Stimulated activated CD4-positive, alpha-beta T cell treated with anti-CD3 and anti-CD28 coated beads, Interleukin-4, amount 100 ng/mL, for 48 hours (primary cell): ENCODE data around the gene UMODL1.
"Not testable (repeated sequence)": the region's sequence is repeated elsewhere in the genome, so short reads cannot be mapped to it uniquely, and the experiment has no call there.

Experiments used
- DNase-seq, 2 donors: peaks; one replicate each; pipeline ENCODE4 v3.0.0-alpha.2; 2020; ENCODE audit warnings: low read depth in 2 of 2

Gene UMODL1

GRCh38 chr21:42161956-42162681 is 91.0 kb downstream of the UMODL1 start:
- no peak for DNase-seq

DNA sequence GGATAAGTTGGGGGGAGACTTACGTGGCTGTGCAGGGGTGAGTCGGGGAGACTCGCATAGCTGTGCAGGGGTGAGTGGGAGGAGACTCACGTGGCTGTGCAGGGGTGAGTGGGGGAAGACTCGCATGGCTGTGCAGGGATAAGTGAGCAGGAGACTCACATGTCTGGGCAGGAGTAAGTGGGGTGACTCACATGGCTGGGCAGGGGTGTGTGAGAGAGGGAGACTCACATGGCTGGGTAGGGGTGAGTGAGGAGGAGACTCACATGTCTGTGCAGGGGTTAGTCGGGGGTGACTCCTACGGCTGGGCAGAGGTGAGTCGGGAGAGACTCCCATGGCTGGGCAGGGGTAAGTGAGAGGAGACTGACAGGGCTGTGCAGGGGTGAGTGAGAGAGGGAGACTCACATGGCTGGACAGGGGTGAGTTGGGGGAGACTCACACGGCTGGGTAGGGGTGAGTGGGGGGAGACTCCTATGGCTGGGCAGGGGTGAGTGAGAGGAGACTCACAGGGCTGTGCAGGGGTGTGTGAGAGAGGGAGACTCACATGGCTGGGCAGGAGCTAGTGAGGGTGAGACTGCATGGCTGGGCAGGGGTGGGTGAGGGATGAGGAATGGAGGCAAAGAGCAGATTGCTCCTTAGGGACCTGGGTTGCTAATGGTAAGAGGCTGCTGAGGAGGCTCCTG is 91.9 kb downstream of the UMODL1 start:
- DNase-seq = no peak

DNA sequence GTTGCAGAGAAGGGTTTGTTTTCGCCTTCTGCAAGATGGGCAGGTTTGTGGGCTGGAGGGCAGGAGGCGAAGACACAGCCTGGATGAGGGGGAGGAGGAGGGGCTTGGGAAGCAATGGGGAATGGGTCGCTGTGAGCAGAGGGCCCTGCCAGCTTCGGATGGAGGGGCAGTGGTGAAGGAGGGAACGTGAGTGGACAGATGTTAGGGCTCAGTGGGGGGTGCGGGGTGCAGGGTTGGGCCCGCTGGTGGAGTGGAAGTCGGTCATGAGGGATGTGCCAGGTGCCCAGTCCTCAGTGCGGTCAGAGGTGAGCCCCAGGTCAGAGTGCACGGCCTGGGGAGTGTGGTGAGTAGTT is 92.4 kb downstream of the UMODL1 start:
- DNase-seq = no peak

DNA sequence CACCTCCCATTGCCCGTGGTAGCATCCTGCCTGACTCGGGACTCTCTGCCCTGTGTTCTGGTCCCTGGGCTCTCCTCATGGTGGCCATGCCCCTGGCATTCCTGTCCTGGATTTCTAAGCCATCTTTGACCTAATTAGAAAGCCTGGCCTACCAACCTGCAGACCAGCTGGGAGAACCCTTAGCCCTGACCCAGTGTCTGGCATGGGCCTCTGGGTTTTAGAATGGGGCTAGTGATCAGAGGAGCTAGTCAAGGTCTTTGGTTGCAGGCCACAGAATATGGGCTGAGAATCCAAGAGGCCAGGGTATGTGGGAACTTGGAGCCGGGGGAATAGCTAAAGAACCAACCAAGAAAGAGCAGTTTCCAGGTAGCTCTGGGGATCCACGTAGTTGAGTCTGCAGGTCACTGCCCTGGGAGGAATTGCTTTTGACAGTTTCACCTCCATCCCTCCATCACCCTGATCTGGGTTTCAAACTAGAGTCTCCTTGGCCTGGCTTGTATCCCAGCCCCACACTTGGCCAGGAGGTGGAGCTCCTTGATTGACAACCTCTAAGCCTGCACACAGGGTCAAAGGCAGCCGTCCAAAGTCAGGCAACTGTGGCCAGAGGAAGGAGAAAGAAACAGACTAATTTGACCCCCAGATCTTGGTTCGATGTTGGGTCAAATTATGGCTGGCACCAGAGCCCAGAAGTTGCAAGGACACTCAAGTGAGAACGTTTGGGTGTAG is 93.1 kb downstream of the UMODL1 start:
- DNase-seq = peak; percentile 33 to 36

GRCh38 chr21:42164818-42165217 is 93.7 kb downstream of the UMODL1 start:
- no peak for DNase-seq

GRCh38 chr21:42165901-42166300 is 94.8 kb downstream of the UMODL1 start:
- DNase-seq = no peak

DNA sequence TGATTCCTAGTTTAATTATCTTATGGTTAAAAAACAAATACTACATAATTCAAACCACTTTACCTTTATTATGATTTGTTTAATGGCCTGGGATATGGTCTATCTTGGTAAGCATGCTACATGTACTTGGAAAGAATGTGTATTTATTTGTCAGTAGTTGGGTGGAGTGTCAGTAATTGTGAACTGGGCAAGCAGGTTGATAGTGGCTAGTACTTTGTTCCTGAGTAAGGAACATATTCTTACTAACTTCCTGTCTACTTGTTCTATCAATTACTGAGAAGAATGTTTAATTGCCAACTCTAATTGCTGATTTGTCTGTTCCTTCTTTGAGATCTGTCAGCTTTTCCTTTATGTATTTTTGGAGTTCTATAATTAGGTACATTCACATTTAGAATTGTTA is 98.6 kb downstream of the UMODL1 start:
- DNase-seq = no peak

DNA sequence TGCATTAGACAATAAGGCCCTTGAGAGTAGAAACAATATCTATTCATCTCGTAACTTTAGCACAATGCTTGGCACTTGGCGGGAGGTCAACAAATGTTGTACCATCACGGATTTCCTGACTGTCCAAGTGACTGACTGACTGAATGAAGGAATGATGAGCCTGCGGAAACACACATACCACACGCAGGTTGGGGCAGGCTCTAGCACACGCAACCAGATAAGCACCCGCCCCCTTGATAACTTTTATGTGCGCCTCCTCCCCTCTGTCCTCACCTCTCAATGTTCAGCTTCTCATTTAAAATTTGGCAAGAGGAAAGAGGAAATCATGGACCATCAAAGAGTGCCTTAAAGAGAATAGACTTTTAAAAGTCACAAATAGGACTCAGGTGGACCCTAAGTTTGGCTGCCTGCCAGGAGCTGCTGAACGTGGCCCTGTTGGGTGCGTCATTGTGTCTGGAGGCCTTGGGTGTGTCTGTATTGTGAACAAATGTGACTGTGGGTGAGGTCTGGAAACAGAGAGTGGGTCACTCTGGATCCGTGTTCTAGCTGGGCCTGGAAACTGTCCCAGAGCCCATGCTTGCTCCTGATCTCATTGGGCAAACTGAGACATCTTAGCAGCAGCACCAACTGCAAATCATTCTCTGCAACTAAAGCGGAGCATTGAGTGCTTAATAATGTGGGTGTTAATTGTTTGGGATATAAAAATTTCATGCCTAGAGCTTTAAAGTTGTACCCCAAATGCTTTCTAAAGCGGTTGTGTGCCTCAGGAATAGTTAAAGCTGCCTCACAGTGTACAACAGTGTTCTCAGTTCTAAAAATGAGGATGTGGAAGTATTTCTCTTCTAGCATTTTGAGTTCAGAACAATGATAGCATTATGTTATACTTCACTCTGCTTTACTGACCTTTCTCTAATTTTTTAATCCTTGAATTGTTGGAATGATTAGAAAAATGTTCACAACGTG is 100.3 kb downstream of the UMODL1 start:
- no peak for DNase-seq

DNA sequence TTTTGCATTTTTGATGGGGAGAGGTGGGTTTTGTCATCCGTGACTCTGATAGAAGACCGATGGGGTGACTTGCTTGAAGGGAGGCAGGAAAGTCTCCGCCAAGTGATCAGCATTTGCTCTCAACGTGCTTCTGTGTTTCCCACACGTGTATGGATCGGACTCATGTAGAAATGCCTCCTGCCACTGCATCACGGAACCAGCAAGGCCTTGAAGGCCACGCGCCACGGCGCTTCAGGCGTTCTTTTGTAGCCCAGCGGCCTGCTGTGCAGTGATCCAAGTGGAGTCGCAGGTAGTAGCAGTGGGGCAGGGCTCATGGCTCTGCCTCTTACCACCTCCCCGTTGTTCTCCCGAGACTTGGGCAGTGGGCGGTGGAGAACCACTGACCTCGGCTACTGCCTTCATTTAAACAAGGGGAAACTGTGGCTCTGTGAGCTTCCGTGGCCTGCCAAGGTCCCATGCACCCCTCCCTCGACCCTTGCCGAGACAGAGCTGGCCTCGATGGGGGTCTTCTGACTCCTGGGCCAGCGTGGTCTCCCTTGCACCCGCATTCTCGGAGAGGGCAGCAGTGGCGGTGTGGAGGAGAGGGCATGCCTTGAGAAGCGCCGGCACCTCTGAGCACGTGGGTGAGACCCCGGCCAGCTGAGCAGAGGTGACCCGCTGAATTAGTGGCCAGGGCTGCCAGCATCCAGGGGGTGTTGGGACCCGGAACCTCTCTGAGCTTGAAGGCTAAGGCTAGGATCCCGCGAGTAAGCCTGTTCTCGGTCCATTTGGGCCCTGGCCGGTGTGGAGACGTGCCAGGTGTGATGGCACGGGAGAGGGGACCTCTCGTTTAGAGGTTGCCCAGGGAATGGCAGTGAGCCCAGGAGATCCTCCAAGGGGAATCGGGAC is 101.7 kb downstream of the UMODL1 start:
- DNase-seq = no peak

GRCh38 chr21:42174173-42174572 is 103.1 kb downstream of the UMODL1 start:
- DNase-seq = no peak

GRCh38 chr21:42175110-42175710 is 104.1 kb downstream of the UMODL1 start:
- no peak for DNase-seq

GRCh38 chr21:42176859-42177258 is 105.7 kb downstream of the UMODL1 start:
- DNase-seq = no peak

DNA sequence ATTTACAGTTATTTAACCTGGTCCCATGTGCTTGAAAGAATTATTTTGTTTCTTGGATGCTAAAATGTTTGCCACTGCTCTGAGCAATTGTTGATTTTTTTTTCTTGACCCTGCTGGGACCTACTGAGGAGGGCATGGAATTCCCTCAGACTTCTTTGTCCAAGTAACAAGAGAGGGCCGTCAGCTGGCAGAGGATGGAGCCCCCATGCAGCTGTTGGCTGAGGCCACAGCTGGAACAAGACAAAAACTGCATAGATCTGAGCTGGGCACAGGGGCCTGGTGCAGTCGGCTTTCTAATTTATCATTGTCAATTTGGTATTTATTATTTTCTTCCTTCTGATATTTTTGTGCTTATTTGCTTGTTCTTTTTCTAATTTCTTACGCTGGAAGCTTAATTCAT is 108.2 kb downstream of the UMODL1 start:
- no peak for DNase-seq

GRCh38 chr21:42180001-42180400 is 108.9 kb downstream of the UMODL1 start:
- not testable (repeated sequence) for DNase-seq

- no peak for DNase-seq
These were observed 111.7 kb downstream of the UMODL1 start for GRCh38 chr21:42182713-42183371.

GRCh38 chr21:42183374-42184266 is 112.5 kb downstream of the UMODL1 start:
- DNase-seq = no peak

DNA sequence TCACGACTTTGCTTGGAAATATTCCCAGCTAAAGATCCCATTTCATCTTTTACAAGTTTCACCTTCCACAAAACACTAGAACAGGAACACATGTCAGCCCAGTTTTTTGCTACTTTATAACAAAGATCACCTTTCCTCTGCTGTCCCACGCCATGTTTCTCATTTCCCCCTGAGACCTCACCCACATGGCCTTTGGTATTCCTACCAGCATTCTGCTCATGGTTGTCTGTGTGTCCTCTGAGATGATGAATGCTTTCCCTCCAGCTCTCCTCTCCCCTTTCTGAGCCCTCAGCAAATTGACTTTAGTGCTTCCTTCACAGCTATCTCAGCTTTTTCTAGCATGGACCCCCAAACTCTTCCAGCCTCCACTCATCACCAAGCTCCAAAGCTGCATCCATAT is 115.5 kb downstream of the UMODL1 start:
- DNase-seq = no peak

GRCh38 chr21:42187976-42188653 is 117.0 kb downstream of the UMODL1 start:
- DNase-seq = peak; percentile 44 to 68
